ENCODE measurements around the gene DUSP3. TPM values are rescaled to one million over a fixed set of nuclear protein-coding genes. Genes with fewer than 3 reads are reported as not detected.

The DUSP3 gene
- total RNA-seq, 1 experiment from 2014 or later, result 80.3 TPM

DNA sequence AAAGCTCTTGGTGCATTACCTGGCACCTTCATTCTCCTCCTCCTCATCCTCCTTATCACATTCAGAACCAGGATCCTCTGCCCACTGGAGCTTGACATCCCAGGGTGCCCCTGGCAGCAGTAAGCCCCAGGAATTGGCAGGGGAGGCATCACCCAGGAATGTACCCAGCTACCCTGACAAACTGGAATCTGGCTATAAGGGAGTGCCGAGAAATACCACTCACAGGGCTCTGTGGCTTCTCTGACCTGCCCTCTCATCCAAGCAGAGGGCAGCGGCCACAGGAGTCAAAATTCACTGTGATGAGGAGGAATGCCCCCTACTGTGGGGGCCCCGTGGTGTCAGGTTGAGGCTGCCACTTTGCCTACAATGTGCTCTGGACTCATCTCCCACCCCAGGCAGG is 34.6 kb upstream of the DUSP3 start:
- no peak overlapping the region for H3K27ac Mint-ChIP-seq (ENCODE audit: unreplicated experiment)
- peaks cover 9% of the 10 kb centered on the region for H3K4me1 Mint-ChIP-seq (ENCODE audit: low read depth, unreplicated experiment)
- no peak for DNase-seq
- H3K9me3 Mint-ChIP-seq (ENCODE audit: low read depth, unreplicated experiment), result no peaks in the 10 kb centered on the region
- CTCF ChIA-PET, result no interaction called here
- no peak overlapping the region for H3K4me3 Mint-ChIP-seq (ENCODE audit: low read depth, unreplicated experiment)
- no peaks in the 10 kb centered on the region for H3K27me3 Mint-ChIP-seq (ENCODE audit: unreplicated experiment)
- BruUV-seq (replicated peaks), result no TSS peak
- intact Hi-C loops (cut with micrococcal nuclease; ENCODE audit: unreplicated experiment), result no loop called here
- TF ChIP-seq CTCF (IDR thresholded peaks at IDR 0.05; ENCODE audit: unreplicated experiment), result no peak
- H3K36me3 Mint-ChIP-seq (ENCODE audit: insufficient read depth, unreplicated experiment), result peaks cover 12% of the 10 kb centered on the region

DNA sequence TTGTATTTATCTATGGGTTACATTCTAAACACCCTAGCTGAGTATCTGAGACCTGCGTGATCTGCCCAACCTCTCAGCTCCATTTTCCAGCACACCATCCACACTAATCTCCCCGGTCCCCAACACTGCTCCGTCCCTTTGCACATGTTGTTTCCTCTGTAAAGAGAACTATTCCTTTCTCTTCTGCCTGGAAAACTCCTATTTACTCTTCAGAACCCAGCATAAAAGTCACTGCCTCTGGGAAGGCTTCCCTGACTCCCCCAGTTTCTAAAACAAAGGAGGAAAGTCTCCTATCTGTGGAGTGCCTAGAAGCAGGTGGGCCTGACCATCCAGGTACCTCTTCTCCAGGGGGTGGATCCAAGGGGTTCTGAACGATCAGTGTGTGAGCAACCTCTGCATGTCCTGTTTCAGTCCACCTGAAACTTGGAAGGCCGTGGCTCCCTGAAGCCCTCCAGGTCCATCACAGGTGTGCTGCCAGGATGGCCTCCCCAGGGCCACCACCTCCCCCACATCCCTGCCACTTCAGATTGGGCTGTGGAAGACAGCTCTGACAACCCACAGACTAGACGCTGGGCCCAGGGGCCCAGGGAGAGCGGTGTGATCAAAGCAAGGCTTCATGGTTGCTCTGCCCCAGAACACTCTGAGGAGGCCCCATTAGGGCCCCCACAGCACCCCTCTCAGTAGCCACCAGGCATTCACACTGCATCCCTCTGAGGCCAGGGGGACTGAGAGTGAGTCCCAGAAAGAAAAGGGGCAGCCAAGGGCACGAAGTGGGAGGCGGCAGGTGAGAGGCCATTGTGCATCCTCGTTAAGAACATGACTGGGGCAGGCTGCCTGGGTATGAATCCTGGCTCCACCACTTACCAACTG is 33.9 kb upstream of the DUSP3 start:
- DNase-seq, result no peak
- Mint-ChIP-seq H3K36me3 (ENCODE audit: insufficient read depth, unreplicated experiment) (peaks cover 12% of the 10 kb centered on the region), H3K27me3 (ENCODE audit: unreplicated experiment) (no peaks in the 10 kb centered on the region), H3K4me3 (ENCODE audit: low read depth, unreplicated experiment) (no peak overlapping the region), H3K4me1 (ENCODE audit: low read depth, unreplicated experiment) (peaks cover 9% of the 10 kb centered on the region), H3K27ac (ENCODE audit: unreplicated experiment) (no peak overlapping the region), H3K9me3 (ENCODE audit: low read depth, unreplicated experiment) (no peaks in the 10 kb centered on the region)
- intact Hi-C loops (cut with micrococcal nuclease; ENCODE audit: unreplicated experiment), result no loop called here
- CTCF ChIA-PET, result no interaction called here
- BruUV-seq (replicated peaks), result no TSS peak
- no peak for TF ChIP-seq CTCF (IDR thresholded peaks at IDR 0.05; ENCODE audit: unreplicated experiment)

- Mint-ChIP-seq H3K27ac (ENCODE audit: unreplicated experiment) (no peak overlapping the region), H3K4me3 (ENCODE audit: low read depth, unreplicated experiment) (no peak overlapping the region), H3K4me1 (ENCODE audit: low read depth, unreplicated experiment) (peaks cover 9% of the 10 kb centered on the region), H3K36me3 (ENCODE audit: insufficient read depth, unreplicated experiment) (peaks cover 18% of the 10 kb centered on the region), H3K9me3 (ENCODE audit: low read depth, unreplicated experiment) (no peaks in the 10 kb centered on the region), H3K27me3 (ENCODE audit: unreplicated experiment) (no peaks in the 10 kb centered on the region)
- BruUV-seq (replicated peaks), result no TSS peak
- CTCF ChIA-PET, result no interaction called here
- DNase-seq, result no peak
- no peak for TF ChIP-seq CTCF (IDR thresholded peaks at IDR 0.05; ENCODE audit: unreplicated experiment)
- intact Hi-C loops (cut with micrococcal nuclease; ENCODE audit: unreplicated experiment), result no loop called here
Observed at GRCh38 chr17:43810823-43811222, 32.0 kb upstream of the DUSP3 start.

DNA sequence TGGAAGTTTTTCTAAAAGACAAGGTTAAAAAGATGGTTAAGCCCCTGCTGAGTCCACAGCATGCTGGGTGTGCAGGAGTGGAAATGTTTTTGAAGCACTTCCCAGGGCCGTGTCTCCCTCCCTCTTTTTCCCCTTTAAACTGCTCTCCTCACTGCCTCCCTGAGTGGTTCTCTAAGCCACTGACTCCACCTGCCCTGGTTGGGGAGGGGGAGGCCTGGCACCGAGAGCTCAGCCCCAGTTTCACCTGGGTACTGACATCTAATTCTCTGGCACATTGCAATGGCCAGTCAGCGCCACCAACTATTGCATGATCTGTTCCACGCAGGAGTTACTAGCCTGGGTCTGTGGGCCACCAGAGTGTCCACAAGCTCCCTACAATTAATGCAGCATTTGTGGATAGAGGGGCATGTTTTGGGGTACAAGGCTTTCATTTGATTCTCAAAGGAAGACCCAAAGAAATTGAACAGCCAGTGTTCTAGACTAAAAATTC is 31.5 kb upstream of the DUSP3 start:
- TF ChIP-seq CTCF (IDR thresholded peaks at IDR 0.05; ENCODE audit: unreplicated experiment), result no peak
- DNase-seq, result no peak
- H3K36me3 Mint-ChIP-seq (ENCODE audit: insufficient read depth, unreplicated experiment), result peaks cover 16% of the 10 kb centered on the region
- no TSS peak for BruUV-seq (replicated peaks)
- intact Hi-C loops (cut with micrococcal nuclease; ENCODE audit: unreplicated experiment), result no loop called here
- CTCF ChIA-PET, result interaction anchor here (0.6 kb wide), 1 partner anchor 32 kb away, joined by 5 read pairs; no protein-coding TSS in a partner anchor
- no peaks in the 10 kb centered on the region for H3K27me3 Mint-ChIP-seq (ENCODE audit: unreplicated experiment)
- H3K9me3 Mint-ChIP-seq (ENCODE audit: low read depth, unreplicated experiment), result no peaks in the 10 kb centered on the region
- no peak overlapping the region for H3K4me3 Mint-ChIP-seq (ENCODE audit: low read depth, unreplicated experiment)
- no peak overlapping the region for H3K27ac Mint-ChIP-seq (ENCODE audit: unreplicated experiment)
- H3K4me1 Mint-ChIP-seq (ENCODE audit: low read depth, unreplicated experiment), result peaks cover 9% of the 10 kb centered on the region
